SK-N-SH treated with all-trans-retinoic acid at 6 μM for 48 hours (cell line): ENCODE measurements around the gene SPATS2.

ENCODE experiments used
- ARNTL ChIP-seq: fragments of 450-650 bp; formaldehyde crosslinking; IDR thresholded peaks from 2 replicates; pipeline ENCODE4 v1.5.0; 2020; ENCODE audit warnings: low read depth, mild to moderate bottlenecking, moderate library complexity, borderline replicate concordance
- OSR1 ChIP-seq: fragments of 250-450 bp; sonication (Bioruptor Pico); IDR thresholded peaks from 2 replicates; pipeline ENCODE4 v1.8.0; 2022; ENCODE audit warnings: moderate library complexity, mild to moderate bottlenecking, inconsistent platforms
- POU6F1 ChIP-seq: fragments of 250-450 bp; sonication (Bioruptor Pico); IDR thresholded peaks from 2 replicates; pipeline ENCODE4 v1.8.0; 2021; ENCODE audit warnings: low read depth, mild to moderate bottlenecking, moderate library complexity, borderline replicate concordance
- RARB ChIP-seq: fragments of 250-450 bp; sonication (Bioruptor Pico); IDR thresholded peaks from 2 replicates; pipeline ENCODE4 v1.8.0; 2021; ENCODE audit warnings: mild to moderate bottlenecking, moderate library complexity
- TSHZ2 ChIP-seq: fragments of 250-450 bp; sonication (Bioruptor Pico); IDR thresholded peaks from 2 replicates; pipeline ENCODE4 v1.5.0; 2020; ENCODE audit warnings: mild to moderate bottlenecking, moderate library complexity
- ZC3H10 ChIP-seq: fragments of 250-450 bp; sonication (Bioruptor Pico); IDR thresholded peaks from 2 replicates; pipeline ENCODE4 v1.5.1; 2021; ENCODE audit warnings: mild to moderate bottlenecking, moderate library complexity
- ZFP3 ChIP-seq: fragments of 250-450 bp; sonication (Bioruptor Pico); IDR thresholded peaks from 2 replicates; pipeline ENCODE4 v1.5.0; 2020; ENCODE audit warnings: mild to moderate bottlenecking, moderate library complexity
- ZFP30 ChIP-seq: fragments of 450-650 bp; formaldehyde crosslinking; IDR thresholded peaks from 2 replicates; pipeline ENCODE4 v1.5.0; 2022; ENCODE audit warnings: mild to moderate bottlenecking, moderate library complexity

GRCh38 chr12:49410818-49411217 is 43.6 kb downstream of the SPATS2 start:
- no peak for TF ChIP-seq ZFP30 (CRISPR knock-in tag)
- TF ChIP-seq TSHZ2 (CRISPR knock-in tag) = no peak
- TF ChIP-seq ZC3H10 (CRISPR knock-in tag) = no peak
- no peak for TF ChIP-seq ARNTL (CRISPR knock-in tag)
- no peak for TF ChIP-seq ZFP3 (CRISPR knock-in tag)
- no peak for TF ChIP-seq OSR1 (CRISPR knock-in tag)
- no peak for TF ChIP-seq RARB (CRISPR knock-in tag)
- no peak for TF ChIP-seq POU6F1
